Activated CD4-positive, alpha-beta T cell treated with anti-CD3 and anti-CD28 coated beads for 24 hours (primary cell): ENCODE measurements around the gene EPS8L1.

Experiments used
- DNase-seq, 2 donors: peaks; one replicate each; pipeline ENCODE4 v3.0.0-alpha.2; 2020; ENCODE audit warnings: low read depth in 2 of 2

The EPS8L1 gene

DNA sequence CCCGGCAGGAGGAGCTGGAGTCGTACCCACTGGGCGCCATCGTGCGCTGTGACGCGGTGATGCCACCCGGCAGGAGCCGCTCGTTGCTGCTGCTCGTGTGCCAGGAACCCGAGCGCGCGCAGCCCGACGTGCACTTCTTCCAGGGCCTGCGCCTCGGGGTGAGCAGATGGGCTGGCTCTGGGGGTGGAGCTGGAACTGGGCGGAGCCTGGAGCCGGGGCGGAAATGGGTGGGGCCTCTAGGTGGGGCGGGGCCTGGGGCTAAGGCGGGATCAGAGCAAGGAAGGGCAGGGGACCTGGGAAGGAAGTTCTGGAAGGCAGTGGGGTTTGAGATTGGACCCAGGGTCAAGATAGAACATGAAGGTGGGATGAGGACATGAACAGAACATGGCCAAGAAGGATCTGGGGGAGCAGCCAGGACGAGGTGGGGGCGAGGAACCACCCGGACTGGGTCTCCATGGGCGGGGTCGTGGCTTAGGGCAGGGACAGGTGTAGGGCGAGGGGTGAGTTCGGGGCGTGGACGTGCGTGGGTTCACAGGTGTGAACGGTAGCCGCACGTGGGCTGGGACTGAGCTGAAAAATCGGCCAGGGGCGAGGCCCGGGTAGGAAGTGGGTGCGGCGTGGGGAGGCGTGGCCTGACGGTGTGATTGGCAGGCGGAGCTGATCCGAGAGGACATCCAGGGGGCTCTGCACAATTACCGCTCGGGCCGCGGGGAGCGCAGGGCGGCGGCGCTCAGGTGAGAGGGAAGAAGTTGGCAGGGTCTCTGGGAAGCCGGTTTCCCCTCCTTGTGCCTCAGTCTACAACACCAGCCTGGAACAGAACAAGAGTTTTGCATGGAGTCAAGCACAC is 4.7 kb downstream of the EPS8L1 start:
- DNase-seq = peak; percentile 47 to 59

GRCh38 chr19:55080968-55081769 is 5.5 kb downstream of the EPS8L1 start:
- DNase-seq = peak; percentile 75 to 88

DNA sequence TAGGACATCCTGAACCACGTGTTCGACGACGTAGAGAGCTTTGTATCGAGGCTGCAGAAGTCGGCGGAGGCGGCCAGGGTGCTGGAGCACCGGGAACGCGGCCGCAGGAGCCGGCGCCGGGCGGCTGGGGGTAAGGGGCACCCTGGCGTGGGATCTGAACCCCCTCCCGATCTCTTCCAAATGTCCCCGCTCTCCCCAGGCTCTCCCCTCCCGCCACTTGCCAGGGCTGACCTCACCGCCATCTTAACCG is 6.0 kb downstream of the EPS8L1 start:
- no peak for DNase-seq

GRCh38 chr19:55082020-55082851 is 6.6 kb downstream of the EPS8L1 start:
- peak in 1 of 2 donors; percentile 40 for DNase-seq

- no peak for DNase-seq
Observed at GRCh38 chr19:55083004-55083850, 7.6 kb downstream of the EPS8L1 start.

GRCh38 chr19:55084416-55084815 is 8.7 kb downstream of the EPS8L1 start:
- no peak for DNase-seq

GRCh38 chr19:55085923-55086715 is 10.4 kb downstream of the EPS8L1 start:
- no peak for DNase-seq

DNA sequence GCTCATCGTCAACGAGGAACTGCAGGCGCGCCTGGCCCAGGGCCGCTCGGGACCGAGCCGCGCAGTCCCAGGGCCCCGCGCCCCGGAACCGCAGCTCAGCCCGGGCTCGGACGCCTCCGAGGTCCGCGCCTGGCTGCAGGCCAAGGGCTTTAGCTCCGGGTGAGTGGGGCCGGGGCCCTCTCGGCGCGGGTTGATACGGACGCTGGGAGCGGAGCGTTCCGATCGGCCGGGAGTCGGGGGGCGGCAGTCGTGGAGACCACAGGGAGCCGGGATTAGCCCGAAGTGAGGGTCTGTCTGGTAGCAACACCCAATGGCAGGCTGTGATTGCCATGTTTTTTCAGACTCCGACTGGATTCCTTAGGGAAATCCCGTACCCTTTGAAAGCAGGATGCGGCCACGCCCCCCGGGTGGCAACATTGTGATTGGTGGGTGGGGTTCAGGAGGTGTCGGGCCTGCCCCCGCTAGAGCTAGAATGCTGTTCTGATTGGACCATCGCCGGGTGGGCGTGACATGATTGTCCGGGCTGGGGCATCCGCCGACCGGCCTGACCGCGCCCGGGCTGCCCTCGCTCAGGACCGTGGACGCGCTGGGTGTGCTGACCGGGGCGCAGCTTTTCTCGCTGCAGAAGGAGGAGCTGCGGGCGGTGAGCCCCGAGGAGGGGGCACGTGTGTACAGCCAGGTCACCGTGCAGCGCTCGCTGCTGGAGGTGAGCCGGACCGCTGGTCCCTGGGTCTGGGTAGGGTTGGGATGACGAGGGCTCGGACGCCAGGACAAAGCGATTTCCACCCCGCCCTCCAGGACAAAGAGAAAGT is 11.3 kb downstream of the EPS8L1 start:
- peak in 1 of 2 donors; percentile 42 for DNase-seq

- no peak for DNase-seq
Observed at GRCh38 chr19:55087542-55087901, 11.9 kb downstream of the EPS8L1 start.

- DNase-seq = no peak
Observed at GRCh38 chr19:55088021-55088451, 12.4 kb downstream of the EPS8L1 start.

- DNase-seq = peak; percentile 77 to 82
Observed at GRCh38 chr19:55088543-55089341, 13.1 kb downstream of the EPS8L1 start.

DNA sequence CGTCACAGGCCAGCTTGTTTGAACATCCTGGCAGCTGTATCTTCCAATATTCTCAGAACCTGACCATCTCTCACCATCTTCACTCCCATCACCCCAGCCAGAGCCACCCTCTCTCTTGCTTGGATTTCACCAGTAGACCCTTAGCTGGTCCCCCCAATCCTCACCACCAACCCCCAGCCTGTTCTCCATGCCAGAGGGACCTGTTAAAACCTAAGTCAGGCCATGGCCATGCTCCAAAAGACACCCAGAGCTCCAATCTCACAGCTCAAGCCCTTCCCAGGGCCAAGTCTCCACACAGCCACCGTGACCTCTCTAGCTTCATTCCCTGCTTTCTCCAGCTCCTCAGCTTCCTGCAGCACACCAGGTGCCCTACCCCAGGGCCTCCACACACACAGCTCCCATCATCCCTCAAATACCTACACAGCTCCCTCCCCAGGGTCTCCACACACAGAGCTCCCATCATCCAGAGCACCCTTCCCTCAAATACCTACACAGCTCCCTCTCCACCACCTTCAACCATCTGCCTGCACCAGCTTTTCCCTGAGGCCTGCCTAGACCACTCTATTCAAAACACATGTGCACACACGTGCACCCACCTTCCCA is 13.8 kb downstream of the EPS8L1 start:
- DNase-seq = no peak

- no peak for DNase-seq
Observed at GRCh38 chr19:55090564-55090963, 14.9 kb downstream of the EPS8L1 start.

- no peak for DNase-seq
Observed at GRCh38 chr19:55091126-55091910, 15.6 kb downstream of the EPS8L1 start.

DNA sequence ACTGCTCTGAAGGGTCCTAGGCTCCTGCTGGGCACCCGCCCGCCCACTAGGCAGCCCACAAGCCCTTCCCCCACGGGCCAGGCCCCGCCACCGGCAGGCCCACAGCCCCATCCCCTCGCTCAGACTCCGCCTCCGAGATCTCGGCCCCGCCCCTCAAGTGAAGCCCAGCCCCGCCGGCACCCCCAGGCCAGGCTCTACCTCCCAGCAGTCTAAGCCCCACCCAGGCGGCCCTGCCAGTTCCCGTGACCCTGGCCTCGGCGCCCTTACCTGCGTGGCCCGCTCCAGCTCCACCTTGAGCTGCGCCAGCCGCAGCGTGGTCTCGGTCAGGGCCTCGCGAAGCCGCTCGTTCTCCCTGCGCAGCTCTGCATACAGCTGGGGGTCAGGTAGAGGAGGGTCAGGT is 16.3 kb downstream of the EPS8L1 start:
- no peak for DNase-seq

- no peak for DNase-seq
Observed at GRCh38 chr19:55092423-55093318, 17.0 kb downstream of the EPS8L1 start.
